K562 (cell line): ENCODE results near the gene DUOX2. TPM values are rescaled to one million over a fixed set of nuclear protein-coding genes. Genes with fewer than 3 reads are reported as not detected.

ENCODE experiments used
- CBFA2T2 ChIP-seq: fragments of 450-650 bp; conservative IDR thresholded peaks from 2 replicates; pipeline ENCODE4 v1.6.1; 2017; ENCODE audit warnings: mild to moderate bottlenecking
- CXXC5 ChIP-seq: fragments of 250-450 bp; sonication (Bioruptor Pico); IDR thresholded peaks from 2 replicates; pipeline ENCODE4 v1.8.0; 2022; ENCODE audit warnings: inconsistent platforms, mild to moderate bottlenecking, moderate library complexity
- EGR1 ChIP-seq: fragments of 450-650 bp; conservative IDR thresholded peaks from 2 replicates; pipeline ENCODE4 v1.6.1; 2017; ENCODE audit warnings: mild to moderate bottlenecking
- ESRRA ChIP-seq: fragments of 450-650 bp; IDR thresholded peaks from 2 replicates; pipeline ENCODE4 v1.6.1; 2014; ENCODE audit warnings: low read depth, mild to moderate bottlenecking, moderate library complexity, borderline replicate concordance
- HNRNPK ChIP-seq: fragments of 200-400 bp; formaldehyde crosslinking; IDR thresholded peaks from one replicate; pipeline ENCODE4 v1.6.1; 2018; ENCODE audit warnings: mild to moderate bottlenecking, low read depth, low read length; ENCODE audit not compliant: poor library complexity, severe bottlenecking
- MAFF ChIP-seq: IDR thresholded peaks from 2 replicates; pipeline ENCODE4 v1.6.1; 2012; ENCODE audit warnings: low read length, improper control_type of control experiment
- MTA3 ChIP-seq: fragments of 450-650 bp; formaldehyde crosslinking; IDR thresholded peaks from 2 replicates; pipeline ENCODE4 v1.6.1; 2017; ENCODE audit warnings: mild to moderate bottlenecking, borderline replicate concordance
- MYC ChIP-seq, 2 experiments: fragments of 250-450 bp in 1 of 2; sonication (Bioruptor Pico) in 1 of 2; IDR thresholded peaks; 2 replicates each; pipeline versions ENCODE4 v1.5.1 to v1.6.1; 2012 to 2021; ENCODE audit warnings: low read depth in 2 of 2, borderline replicate concordance in 1 of 2, improper control_type of control experiment in 1 of 2, low read length in 1 of 2, mild to moderate bottlenecking in 1 of 2, moderate library complexity in 1 of 2
- NCOR1 ChIP-seq: fragments of 450-650 bp; IDR thresholded peaks from 2 replicates; pipeline ENCODE4 v1.6.1; 2016; ENCODE audit warnings: mild to moderate bottlenecking, moderate library complexity
- RBBP5 ChIP-seq: fragments of 200-600 bp; sonication (generic); IDR thresholded peaks from 2 replicates; pipeline ENCODE4 v1.6.1; 2012; ENCODE audit warnings: borderline replicate concordance, mild to moderate bottlenecking, low read length, control low read depth, inconsistent platforms; ENCODE audit not compliant: insufficient read depth, poor library complexity, severe bottlenecking
- SAFB ChIP-seq: fragments of 200-400 bp; formaldehyde crosslinking; IDR thresholded peaks from 2 replicates; pipeline ENCODE4 v1.6.1; 2017; ENCODE audit warnings: low read depth, low read length, borderline replicate concordance
- SNIP1 ChIP-seq: fragments of 450-650 bp; IDR thresholded peaks from 2 replicates; pipeline ENCODE4 v1.7.1; 2017; ENCODE audit warnings: low read depth, mild to moderate bottlenecking
- SPI1 ChIP-seq: IDR thresholded peaks from 2 replicates; pipeline ENCODE4 v1.6.1; 2011; ENCODE audit warnings: low read depth, low read length, control low read depth, borderline replicate concordance
- ZFP30 ChIP-seq: fragments of 250-450 bp; sonication (Bioruptor Pico); IDR thresholded peaks from 2 replicates; pipeline ENCODE4 v1.8.0; 2022; ENCODE audit warnings: moderate library complexity, mild to moderate bottlenecking, inconsistent platforms, borderline replicate concordance
- ZFPM2 ChIP-seq: fragments of 250-450 bp; sonication (Bioruptor Pico); IDR thresholded peaks from 2 replicates; pipeline ENCODE4 v1.5.1; 2022; ENCODE audit warnings: mild to moderate bottlenecking
- ZNF347 ChIP-seq: fragments of 450-650 bp; formaldehyde crosslinking; IDR thresholded peaks from 2 replicates; pipeline ENCODE4 v1.4.0; 2020; ENCODE audit warnings: low read depth, mild to moderate bottlenecking, moderate library complexity
- ZNF384 ChIP-seq: IDR thresholded peaks from 2 replicates; pipeline ENCODE4 v1.6.1; 2012; ENCODE audit warnings: low read depth, low read length, improper control_type of control experiment
- polyA plus RNA-seq, 8 experiments: library from polyadenylated mRNA; depleted of rRNA in 4 of 8; stranded (reverse) in 5 of 8; unstranded in 3 of 8; fragments of >200 nt; fragmentation: Nextera tagmentation in 2 of 8; fragmentation: Illumina TruSeq in 1 of 8; extraction: Ambion mirVana in 2 of 8; extraction: Trizol in 1 of 8; gene quantifications; 2 replicates each; pipeline versions ENCODE4 v1.2.1 to v1.2.3, GENCODE V29; 2011 to 2014; ENCODE audit warnings: inconsistent platforms in 1 of 8, missing spikeins in 1 of 8
- total RNA-seq, 7 experiments: library from RNA; depleted of rRNA in 6 of 7; stranded (reverse); fragments of >200 nt in 6 of 7; fragmentation: Illumina TruSeq in 2 of 7; extraction: Trizol in 2 of 7; gene quantifications; 2 replicates each; pipeline versions ENCODE4 v1.2.1 to v1.2.3, GENCODE V29; 2011 to 2021; ENCODE audit warnings: low replicate concordance in 1 of 7
- TF ChIP-seq, protein P1 (sequence below): fragments of 250-450 bp; sonication (Bioruptor Pico); IDR thresholded peaks from 2 replicates; pipeline ENCODE4 v1.5.0; 2020; ENCODE audit warnings: mild to moderate bottlenecking
- TF ChIP-seq, protein P2 (sequence below): fragments of 250-450 bp; sonication (Bioruptor Pico); IDR thresholded peaks from 2 replicates; pipeline ENCODE4 v1.8.0; 2022; ENCODE audit warnings: inconsistent platforms
- TF ChIP-seq, protein P3 (sequence below): fragments of 250-450 bp; sonication (Bioruptor Pico); IDR thresholded peaks from 2 replicates; pipeline ENCODE4 v1.4.0; 2020; ENCODE audit warnings: borderline replicate concordance
- TF ChIP-seq, protein P4 (sequence below): fragments of 450-650 bp; conservative IDR thresholded peaks from 2 replicates; pipeline ENCODE4 v1.6.1; 2016; ENCODE audit warnings: missing genetic modification characterization, low read depth, mild to moderate bottlenecking, missing compliant biosample characterization, moderate library complexity
- TF ChIP-seq, protein P5 (sequence below): fragments of 200-800 bp; sonication (Bioruptor generic); IDR thresholded peaks from 2 replicates; pipeline ENCODE4 v1.6.1; 2017; ENCODE audit warnings: missing genetic modification characterization, missing compliant biosample characterization

DUOX2 gene
- total and polyA plus RNA-seq, 9 of the 15 experiments (the other 6 are each of a cell fraction or from before 2014, with no cell fraction given): 0.01 to 0.03 (median 0.02) TPM; not detected in 6

DNA sequence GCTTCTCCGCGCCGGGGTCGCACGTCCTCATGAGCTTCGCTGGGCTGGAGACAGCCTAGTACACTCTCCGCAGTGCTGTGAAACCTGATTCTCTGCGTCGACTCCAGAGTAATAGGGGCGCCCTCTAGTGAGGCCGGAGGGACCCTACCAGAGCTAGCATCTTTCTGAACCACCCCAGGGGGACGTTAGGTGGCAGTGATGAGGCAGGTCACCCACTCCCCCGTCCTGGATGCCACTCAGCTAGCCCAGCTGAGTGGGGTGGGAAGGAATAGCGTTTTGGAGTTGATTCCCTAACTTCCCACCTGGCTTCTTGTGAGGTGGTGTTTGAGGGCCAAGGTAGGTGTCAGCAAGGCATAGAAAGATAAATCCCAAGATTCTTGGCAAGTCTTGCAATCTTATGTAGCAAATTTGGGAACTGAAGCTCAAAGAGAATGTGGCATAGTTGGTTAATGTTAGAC is 4.2 kb upstream of the DUOX2 start (continued):
- peak; percentile 58; the same call in 1 of the 2 replicates for TF ChIP-seq CXXC5 (CRISPR knock-in tag)
- TF ChIP-seq, protein P1, sequence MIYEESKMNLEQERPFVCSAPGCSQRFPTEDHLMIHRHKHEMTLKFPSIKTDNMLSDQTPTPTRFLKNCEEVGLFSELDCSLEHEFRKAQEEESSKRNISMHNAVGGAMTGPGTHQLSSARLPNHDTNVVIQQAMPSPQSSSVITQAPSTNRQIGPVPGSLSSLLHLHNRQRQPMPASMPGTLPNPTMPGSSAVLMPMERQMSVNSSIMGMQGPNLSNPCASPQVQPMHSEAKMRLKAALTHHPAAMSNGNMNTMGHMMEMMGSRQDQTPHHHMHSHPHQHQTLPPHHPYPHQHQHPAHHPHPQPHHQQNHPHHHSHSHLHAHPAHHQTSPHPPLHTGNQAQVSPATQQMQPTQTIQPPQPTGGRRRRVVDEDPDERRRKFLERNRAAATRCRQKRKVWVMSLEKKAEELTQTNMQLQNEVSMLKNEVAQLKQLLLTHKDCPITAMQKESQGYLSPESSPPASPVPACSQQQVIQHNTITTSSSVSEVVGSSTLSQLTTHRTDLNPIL (CRISPR knock-in tag): no peak
- TF ChIP-seq, protein P2, sequence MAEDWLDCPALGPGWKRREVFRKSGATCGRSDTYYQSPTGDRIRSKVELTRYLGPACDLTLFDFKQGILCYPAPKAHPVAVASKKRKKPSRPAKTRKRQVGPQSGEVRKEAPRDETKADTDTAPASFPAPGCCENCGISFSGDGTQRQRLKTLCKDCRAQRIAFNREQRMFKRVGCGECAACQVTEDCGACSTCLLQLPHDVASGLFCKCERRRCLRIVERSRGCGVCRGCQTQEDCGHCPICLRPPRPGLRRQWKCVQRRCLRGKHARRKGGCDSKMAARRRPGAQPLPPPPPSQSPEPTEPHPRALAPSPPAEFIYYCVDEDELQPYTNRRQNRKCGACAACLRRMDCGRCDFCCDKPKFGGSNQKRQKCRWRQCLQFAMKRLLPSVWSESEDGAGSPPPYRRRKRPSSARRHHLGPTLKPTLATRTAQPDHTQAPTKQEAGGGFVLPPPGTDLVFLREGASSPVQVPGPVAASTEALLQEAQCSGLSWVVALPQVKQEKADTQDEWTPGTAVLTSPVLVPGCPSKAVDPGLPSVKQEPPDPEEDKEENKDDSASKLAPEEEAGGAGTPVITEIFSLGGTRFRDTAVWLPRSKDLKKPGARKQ (CRISPR knock-in tag): no peak
- TF ChIP-seq RBBP5: no peak
- no peak for TF ChIP-seq ZNF347
- TF ChIP-seq, protein P3, sequence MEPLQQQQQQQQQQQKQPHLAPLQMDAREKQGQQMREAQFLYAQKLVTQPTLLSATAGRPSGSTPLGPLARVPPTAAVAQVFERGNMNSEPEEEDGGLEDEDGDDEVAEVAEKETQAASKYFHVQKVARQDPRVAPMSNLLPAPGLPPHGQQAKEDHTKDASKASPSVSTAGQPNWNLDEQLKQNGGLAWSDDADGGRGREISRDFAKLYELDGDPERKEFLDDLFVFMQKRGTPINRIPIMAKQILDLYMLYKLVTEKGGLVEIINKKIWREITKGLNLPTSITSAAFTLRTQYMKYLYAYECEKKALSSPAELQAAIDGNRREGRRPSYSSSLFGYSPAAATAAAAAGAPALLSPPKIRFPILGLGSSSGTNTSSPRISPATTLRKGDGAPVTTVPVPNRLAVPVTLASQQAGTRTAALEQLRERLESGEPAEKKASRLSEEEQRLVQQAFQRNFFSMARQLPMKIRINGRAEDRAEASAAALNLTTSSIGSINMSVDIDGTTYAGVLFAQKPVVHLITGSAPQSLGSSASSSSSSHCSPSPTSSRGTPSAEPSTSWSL (CRISPR knock-in tag): no peak
- TF ChIP-seq SNIP1: no peak
- TF ChIP-seq SPI1: no peak
- TF ChIP-seq MYC (IDR thresholded peaks at IDR 0.05; ENCODE audit: low read depth, low read length): peak; percentile 28; the same call in 1 of the 2 replicates
- TF ChIP-seq MYC (CRISPR knock-in tag; IDR thresholded peaks at IDR 0.05; ENCODE audit: borderline replicate concordance, low read depth): no peak
- TF ChIP-seq, protein P4, sequence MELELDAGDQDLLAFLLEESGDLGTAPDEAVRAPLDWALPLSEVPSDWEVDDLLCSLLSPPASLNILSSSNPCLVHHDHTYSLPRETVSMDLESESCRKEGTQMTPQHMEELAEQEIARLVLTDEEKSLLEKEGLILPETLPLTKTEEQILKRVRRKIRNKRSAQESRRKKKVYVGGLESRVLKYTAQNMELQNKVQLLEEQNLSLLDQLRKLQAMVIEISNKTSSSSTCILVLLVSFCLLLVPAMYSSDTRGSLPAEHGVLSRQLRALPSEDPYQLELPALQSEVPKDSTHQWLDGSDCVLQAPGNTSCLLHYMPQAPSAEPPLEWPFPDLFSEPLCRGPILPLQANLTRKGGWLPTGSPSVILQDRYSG: no peak
- TF ChIP-seq ZNF384: peak; percentile 56
- peak; percentile 60 for TF ChIP-seq EGR1
- no peak for TF ChIP-seq ZFP30
- no peak for TF ChIP-seq MTA3
- TF ChIP-seq, protein P5, sequence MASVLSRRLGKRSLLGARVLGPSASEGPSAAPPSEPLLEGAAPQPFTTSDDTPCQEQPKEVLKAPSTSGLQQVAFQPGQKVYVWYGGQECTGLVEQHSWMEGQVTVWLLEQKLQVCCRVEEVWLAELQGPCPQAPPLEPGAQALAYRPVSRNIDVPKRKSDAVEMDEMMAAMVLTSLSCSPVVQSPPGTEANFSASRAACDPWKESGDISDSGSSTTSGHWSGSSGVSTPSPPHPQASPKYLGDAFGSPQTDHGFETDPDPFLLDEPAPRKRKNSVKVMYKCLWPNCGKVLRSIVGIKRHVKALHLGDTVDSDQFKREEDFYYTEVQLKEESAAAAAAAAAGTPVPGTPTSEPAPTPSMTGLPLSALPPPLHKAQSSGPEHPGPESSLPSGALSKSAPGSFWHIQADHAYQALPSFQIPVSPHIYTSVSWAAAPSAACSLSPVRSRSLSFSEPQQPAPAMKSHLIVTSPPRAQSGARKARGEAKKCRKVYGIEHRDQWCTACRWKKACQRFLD: no peak
- TF ChIP-seq NCOR1: no peak
- no peak for TF ChIP-seq SAFB
- TF ChIP-seq HNRNPK: no peak
- TF ChIP-seq ZFPM2: no peak
- TF ChIP-seq ESRRA: no peak; the same call in 1 of the 2 replicates
- TF ChIP-seq CBFA2T2: no peak
- no peak for TF ChIP-seq MAFF
